ENCODE measurements around the gene ENOX2.

Gene ENOX2

GRCh38 chrX:130695931-130696330, 207.1 kb downstream of the ENOX2 start:
- no peak for ATAC-seq

GRCh38 chrX:130694983-130695382, 208.0 kb downstream of the ENOX2 start:
- no peak for ATAC-seq

DNA sequence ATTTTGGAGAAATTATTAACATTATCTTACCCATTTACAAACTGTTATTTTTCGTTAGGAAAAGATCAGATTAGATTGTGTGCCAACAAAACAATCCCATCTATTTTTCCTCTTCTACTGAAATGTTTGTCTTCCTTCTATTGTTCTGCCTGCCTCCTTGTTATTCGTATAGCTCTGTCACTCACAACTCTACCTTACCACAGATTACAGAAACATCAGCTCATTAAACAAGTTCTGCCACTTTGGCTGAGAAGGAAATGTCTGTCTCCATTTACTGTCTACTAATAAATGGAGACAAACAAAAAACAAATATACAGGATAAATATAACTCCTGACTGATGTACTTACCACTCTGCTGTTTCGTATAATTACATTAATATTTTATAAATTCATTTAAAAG, 211.4 kb downstream of the ENOX2 start:
- no peak for ATAC-seq

GRCh38 chrX:130688360-130688759, 214.6 kb downstream of the ENOX2 start:
- ATAC-seq = no peak

- no peak for ATAC-seq
These were observed 220.0 kb downstream of the ENOX2 start for GRCh38 chrX:130682990-130683389.

DNA sequence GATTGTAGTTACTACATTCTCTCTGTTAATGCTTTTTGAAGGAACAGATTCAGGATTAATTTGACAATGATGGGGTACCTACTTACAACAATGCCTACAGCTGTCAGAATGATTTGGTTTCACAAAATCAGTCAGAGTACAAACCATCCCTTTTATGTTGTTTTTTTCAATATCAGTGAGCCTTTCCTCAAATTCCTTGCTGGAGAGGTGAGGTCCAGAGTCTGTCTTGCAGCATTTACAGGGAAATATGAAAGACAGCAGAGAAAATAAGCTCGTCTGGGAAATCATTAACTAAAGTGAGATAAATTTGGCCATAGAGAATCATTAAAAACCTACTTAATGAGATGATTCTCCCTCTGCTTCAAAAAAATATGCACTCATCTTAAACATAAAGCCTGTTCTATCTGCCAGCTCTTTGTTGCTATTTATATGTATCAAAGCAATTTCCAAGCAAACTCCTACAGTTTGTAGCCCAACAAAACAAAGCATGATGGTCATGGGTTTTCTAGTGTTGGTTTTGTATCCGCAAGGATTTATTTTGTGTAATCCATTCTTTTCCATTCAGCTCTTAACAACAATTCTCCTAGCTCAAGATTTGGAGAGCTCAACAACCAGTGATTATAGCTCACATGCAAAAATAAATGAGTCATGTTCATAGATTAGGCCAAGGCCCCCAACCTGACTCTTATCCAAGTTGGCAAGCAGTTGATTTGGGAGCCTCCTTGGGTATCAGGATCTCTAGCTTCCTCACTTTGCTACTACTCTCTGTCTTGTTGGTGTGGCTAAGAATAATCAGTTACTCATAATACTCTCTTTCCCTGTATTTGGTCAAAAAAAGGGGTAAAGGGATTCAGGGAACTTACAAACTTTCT, 222.6 kb downstream of the ENOX2 start:
- ATAC-seq = no peak

- ATAC-seq = no peak
These were observed 226.1 kb downstream of the ENOX2 start for GRCh38 chrX:130676861-130677260.

GRCh38 chrX:130672214-130672613, 230.8 kb downstream of the ENOX2 start:
- ATAC-seq = no peak

- no peak for ATAC-seq
These were observed 233.8 kb downstream of the ENOX2 start for GRCh38 chrX:130669233-130669632.

DNA sequence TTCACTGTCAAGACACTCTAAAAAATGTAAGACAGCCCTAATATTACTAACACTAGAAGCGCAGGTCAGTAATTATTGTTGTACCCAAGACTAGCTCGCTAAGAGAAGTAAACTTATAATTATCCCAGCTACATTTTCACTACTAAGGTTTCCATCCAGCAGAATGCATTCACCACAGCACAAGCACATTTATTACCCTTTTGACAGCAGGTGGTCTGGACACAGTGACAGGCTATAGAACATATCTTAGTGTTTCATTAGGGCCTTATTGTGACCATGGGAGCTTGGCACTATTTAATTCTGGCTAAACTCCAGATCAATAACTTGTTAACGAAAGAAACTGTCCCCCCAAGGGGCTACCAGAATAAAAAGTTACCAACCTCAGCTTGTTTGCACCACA, 237.7 kb downstream of the ENOX2 start:
- no peak for ATAC-seq

GRCh38 chrX:130658310-130658709, 244.7 kb downstream of the ENOX2 start:
- no peak for ATAC-seq

DNA sequence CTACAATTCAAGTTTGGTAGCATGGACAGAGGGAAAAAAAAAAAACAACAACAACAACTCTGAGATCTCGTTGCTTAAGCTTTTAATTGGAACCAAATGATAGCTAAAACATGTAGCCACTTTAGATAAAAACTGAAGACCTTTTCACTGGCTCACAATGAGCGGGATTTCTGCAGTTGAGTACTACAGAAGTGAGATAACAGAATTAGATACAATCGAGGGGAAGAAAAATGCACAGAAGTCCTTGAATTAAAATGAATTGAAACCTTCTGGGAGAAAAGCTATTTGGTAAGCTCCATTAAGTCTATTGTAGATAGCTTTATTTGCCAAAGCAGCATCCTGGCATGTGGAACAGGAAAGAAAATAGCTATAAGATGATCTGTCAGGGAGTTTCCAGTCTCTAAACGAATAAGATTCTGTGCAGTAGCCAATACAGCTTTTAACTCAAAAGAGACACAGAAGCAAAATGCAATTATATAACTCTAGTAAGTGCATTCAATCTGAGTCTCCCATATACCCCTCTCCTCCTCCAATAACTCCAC, 248.5 kb downstream of the ENOX2 start:
- ATAC-seq = no peak

DNA sequence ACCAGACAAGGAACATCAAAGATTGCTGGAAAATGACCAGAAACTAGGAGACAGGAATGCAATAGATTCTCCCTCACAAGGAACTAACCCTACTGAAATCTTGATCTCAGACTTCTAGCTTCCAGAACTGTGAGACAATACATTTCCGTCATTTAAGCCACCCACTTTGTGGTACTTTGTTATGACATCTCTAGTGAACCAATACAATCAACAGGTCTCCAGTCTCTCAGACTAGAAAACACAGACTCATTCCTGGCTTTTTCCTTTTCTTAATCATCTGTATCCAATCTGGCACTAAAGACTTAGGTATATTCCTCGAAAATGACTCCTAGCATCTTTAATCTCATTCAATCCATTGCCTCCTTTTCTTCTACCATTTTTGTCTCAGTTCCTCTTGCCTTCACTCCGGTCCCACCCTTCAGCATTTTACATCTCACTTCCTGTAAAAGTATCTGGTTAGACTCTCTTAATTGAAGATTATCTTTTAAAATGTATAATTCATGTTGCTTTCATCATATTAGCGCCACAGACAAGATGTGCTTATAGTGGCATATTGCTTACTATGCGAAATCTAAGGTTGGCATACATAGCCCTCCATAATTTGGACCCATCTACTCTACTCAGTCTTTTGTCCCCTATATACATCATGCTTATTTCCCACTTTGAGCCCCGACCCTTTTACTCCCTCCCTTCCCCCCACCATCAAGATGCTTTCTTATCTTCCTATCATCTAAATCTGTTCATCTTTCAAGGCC, 250.0 kb downstream of the ENOX2 start:
- ATAC-seq = no peak

DNA sequence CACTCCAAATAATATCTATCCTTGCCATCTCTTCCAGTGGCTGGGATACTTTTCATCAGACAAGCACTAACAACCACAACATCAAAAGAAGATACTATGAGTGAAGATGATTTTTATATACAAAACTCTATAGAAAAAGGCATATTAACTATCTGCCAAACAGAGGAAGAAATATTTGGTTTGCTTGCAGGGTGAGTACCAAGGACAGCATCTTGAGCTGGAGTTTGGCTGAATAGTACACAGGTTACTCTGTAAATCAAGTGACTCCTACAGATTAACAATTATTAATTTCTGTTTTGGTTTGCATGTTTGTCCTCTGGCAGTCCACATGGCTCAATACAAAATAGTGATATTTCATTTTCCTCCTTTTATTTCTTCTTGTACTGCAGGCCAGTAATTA, 253.3 kb downstream of the ENOX2 start:
- ATAC-seq = no peak

GRCh38 chrX:130647468-130647867, 255.5 kb downstream of the ENOX2 start:
- ATAC-seq = no peak

DNA sequence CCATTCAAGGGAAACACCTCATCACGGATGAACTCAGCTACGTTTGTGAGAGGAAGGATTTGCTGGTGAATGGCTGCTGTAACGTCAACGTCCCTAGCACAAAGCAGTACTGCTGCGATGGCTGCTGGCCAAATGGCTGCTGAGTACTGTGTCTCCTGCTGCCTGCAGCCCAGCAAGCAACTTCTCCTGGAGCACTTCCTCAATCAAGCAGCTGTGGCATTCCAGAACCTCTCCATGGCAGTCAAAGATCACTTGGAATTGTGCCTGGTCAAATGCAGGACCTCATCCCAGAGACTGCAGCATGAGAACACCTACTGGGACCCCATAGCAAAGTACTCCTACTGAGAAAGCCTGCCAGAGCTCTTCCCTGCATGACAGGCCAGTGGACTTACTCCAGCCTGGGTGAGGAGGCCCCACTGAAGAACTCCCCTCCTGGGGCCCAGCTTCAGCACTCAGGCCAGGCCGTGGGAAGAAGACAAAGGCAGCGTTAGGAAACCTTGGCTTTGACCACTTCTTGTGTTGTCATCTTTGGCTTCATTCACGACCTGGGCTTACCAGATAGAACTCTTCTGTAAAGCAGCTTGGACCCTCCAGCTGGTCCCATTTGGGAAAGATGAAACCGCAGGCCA, 256.9 kb downstream of the ENOX2 start:
- ATAC-seq = no peak

GRCh38 chrX:130637591-130637990, 265.4 kb downstream of the ENOX2 start:
- no peak for ATAC-seq

GRCh38 chrX:130636277-130636676, 266.7 kb downstream of the ENOX2 start:
- ATAC-seq = no peak

- no peak for ATAC-seq
These were observed 272.0 kb downstream of the ENOX2 start for GRCh38 chrX:130631011-130631410.

- ATAC-seq = no peak
These were observed 274.5 kb downstream of the ENOX2 start for GRCh38 chrX:130628516-130628915.

- no peak for ATAC-seq
These were observed 276.5 kb downstream of the ENOX2 start for GRCh38 chrX:130626521-130626920.

- no peak for ATAC-seq
These were observed 277.6 kb downstream of the ENOX2 start for GRCh38 chrX:130625386-130625785.

GRCh38 chrX:130623518-130623917, 279.5 kb downstream of the ENOX2 start:
- ATAC-seq = no peak

Measured in activated CD4-positive, CD25-positive, alpha-beta regulatory T cell treated with anti-CD3 and anti-CD28 coated beads, Interleukin-2, amount 50 U/mL, for 24 hours (primary cell).